Non-pigmented ciliary epithelial cell (primary cell): ENCODE measurements around the gene SUN5.

Experiments
- DNase-seq: peaks from one replicate; pipeline ENCODE4 v3.0.0-alpha.2; 2010; ENCODE audit warnings: low read depth

The SUN5 gene

DNA sequence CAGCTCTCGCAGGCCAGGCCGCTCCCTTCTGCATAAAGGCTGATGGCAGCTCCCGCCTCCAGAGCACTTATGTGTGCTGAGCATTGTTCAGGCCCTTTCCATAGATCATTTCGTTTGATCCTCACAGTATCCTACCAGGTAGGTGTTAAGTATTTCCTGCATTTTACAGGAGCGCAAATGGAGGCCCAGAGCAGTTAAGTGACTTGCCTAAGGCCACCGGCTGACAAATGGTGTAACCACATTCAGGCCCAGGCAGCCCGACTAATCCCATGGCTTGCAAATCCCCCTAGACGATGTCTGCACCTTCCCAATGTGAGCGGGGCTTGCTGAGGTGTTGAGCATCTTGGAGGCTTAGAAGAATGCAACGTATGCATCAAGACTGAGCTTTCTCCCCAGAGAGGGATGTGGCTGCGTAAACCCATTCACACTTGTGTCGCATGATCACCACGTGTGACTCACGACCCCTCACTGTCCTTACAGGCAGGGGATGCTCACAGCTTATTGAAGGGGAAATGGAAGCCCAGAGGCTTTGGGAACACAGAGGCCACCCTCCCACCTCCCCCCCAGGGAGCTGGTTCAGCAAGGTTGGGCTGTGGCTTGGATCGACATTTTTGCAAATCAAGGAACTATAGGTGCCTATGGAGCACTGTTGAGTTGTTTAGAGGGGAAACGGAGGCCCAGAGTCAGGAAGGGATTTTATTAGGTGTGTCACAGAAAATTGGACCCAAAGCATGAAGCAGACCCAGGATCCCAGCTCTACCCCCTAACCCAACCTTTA, 10.3 kb upstream of the SUN5 start:
- no peak for DNase-seq

GRCh38 chr20:33013701-33014326, 9.6 kb upstream of the SUN5 start:
- no peak for DNase-seq

GRCh38 chr20:33012327-33013189, 8.3 kb upstream of the SUN5 start:
- no peak for DNase-seq

DNA sequence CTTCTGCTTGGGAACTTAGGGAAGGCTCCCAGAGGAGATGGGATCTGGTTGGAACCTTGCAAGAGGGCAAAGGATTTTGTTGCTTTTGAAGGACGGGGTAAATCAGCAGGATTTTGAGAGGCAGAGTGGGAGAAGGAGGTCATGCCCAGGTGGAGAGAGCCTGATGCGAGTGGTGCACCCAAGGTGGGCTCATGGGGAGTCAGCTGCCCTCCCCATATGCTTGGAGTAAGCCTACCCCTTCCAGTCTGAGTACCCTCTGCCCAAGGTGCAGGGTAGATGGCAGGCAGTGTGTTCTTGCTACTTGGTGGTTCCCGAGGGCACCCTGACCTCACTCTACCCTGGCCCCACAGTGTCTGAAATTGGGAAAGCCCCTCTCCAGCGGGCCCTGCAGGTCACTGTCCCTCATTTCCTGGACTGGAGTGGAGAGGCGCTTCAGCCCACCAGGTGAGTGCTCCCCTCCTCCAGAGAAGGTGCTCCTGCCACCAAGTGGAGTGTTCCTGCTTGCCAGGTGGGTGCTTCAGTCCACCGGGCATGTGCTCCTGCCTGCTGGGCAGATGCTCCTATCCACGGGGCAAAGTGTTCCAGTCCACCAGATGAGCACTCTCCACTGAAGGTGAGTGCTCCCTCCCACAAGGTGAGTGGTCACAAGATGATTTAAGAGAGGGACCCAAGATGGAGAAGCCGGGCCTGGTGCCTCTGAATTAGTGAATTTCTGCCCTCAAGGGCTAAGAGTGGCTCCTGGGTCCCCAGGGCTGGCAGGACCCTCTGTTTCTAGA, 6.6 kb upstream of the SUN5 start:
- DNase-seq, result no peak

DNA sequence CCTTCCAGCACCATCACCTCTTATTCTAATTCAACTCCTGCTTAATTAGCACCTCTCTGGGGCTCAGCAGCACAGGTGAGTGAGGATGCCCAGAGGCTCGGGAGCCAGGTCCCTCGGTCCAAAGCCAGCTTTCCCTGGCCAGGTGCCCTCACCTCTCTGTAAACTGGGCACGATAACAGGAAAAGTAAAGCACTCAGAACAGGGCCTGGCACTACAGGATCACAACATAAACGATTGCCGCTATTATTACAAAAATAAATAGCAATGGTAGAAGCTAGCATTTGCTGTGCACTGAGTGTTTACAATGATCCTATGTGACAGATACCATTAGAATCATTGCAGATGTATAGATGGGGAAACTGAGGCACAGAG, 5.9 kb upstream of the SUN5 start:
- DNase-seq, result no peak

- no peak for DNase-seq
These were observed 5.2 kb upstream of the SUN5 start for GRCh38 chr20:33009214-33010132.

DNA sequence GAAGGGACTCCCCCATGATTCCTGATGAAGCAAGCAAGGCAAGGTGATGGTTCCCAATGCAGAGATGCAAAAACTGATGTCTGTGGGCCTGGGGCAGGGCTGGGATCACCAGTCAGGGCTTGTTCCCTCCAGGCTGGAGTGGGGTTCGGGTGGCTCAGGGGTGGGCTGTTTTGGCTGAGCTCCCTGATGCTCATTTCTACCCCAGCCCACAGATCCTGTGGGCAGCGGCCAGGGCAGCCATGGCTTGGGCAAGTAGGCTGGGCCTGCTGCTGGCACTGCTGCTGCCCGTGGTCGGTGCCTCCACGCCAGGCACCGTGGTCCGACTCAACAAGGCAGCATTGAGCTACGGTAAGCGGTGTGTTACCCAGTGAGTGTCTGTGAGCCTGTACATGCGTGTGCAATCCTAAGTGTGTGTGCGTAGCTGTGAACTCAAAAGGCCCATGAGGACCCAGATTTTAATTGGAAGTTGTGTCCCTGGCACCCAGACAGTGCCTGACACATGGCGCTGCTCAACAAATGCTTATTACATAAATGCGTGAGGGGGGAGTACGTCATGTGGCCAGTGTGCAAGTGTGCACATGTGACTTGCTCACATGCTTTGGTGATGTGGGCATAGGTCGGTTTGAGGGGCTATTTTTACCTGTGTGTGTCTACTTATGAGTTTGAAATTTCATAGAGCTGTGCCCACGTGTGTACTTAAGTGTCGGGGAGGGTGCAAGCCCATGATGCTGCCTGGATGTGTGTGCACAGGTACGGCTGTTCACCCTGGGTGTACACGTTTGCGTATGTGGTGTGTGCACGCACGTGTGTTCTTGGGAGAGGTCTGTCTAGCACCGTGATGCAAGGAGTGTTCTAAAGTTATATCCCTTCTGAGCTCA, 4.3 kb upstream of the SUN5 start:
- no peak for DNase-seq

DNA sequence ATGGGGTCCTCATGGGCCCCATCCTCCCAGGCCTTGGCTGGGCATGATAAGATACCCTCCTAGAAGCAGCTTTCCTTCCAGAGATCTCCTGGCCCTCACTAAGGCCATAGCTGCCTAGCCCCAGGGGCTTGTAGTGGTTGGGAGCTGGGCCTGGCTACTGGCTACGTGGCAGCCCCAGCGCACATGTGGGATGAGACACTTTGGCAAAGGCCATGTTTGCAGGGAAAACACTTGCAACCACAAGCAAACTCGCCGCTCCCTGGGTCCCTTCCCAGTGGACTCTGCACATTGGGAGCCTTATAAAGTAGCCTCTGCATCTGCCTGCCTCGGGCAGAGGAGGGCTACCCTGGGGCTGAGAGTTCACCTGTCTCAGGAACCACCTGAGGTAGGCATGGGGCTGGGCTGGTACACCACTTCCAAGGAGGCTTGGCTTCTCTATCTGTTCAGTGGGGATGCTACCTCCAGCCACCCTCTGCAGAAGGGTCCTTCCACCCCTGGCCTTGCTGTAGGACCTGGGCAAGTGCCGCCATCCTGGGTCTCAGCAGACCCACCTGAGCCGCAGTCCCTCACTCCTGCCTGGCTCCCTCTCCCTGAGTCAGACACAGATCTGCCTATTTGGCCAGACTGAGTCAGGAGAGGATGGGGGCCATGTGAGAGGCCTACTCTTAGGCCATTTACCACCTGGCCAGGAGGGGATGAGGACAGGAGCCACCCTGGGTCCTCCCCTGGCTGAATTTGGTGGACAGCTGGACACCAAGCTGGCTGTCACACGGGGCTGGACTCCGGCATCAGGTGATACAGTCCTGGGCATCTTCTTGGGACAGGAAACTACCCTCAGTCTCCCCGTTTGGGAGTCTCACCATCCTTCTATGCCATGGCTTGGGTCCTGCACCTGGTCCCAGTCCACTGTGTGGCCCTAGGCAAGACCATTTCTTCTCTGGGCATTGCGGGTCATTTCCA, 3.4 kb upstream of the SUN5 start, which contains the start of gene BPIFB2:
TSS of gene BPIFB2 (plus strand) at position 329 of the 960 bp plus-strand sequence. CDS start 871 bp downstream, outside the sequence.
- DNase-seq, result no peak

- no peak for DNase-seq
These were observed 2.6 kb upstream of the SUN5 start for GRCh38 chr20:33006776-33007375.

DNA sequence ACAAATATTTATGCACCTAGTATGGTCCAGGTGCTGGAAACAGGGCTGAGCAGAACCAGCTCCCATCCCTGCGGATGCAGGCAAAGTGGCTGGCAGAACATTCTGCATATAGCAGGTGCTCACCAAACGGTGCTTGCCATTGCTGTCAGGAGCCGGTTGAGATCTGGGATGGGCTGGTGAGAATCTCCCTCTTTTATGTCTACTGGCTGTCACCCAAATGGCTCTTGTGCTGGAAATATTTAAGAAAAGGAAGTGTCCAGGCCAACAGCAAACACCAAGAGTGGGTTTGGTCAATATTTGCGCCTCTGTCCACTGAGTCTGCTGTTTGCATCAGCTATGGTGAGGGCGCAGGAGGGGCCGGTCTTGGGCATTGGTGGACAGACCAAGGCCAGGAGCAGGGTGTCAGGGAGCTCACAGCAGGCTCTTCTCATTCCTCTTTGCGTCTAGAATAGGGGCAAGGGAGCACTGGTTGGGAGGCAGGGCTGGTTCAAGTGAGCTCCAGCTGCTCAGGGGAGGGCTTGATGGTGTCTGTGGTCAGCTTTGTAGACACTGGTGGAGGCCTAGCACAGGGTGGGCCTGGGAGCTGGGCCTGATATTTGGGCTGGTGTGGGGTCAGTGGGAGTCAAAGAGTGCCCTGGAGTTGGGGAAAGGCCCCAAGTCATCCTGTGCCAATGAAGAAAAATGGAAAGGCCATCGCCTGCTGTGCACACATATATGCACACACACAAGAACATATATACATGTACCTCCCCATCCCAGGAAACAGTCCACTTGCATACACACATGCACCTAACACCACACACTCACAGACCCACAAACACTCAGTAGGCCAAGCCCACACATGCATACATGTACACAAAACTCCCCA, 1.9 kb upstream of the SUN5 start:
- no peak for DNase-seq

GRCh38 chr20:33005132-33005566, 916 bp upstream of the SUN5 start:
- no peak for DNase-seq

GRCh38 chr20:33002087-33002808, 2.0 kb downstream of the SUN5 start:
- DNase-seq, result no peak

DNA sequence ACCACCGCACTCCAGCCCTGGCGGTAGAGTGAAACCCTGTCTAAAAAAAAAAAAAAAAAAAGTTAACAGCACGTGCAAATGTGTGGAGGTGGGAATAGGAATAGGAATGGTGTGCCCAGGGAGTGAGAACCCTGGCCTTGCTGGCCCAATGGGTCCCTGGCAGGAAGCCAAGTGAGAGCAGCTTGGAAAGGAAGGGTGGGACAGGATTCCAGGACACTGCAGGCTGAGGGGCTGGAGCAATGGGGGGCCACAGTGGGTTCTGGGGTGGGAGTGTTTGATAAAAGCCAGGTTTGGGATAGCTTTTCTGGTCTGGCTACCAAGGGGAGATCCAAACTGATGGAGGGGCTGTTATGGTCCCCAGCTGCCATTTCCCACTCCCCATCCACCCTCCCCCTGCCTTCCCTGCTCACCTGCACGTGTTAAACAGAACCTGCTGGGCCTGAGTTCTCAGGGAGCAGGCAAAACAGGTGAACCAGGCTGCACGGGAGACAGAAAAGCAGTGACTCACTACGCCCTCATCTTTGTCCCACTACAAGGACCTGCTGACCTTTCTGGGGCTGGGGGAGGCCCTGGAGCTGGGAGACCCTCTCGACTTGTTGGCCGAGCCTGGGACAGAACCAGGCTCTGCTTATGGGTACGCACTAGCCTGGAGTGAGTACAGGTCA, 3.3 kb downstream of the SUN5 start:
- no peak for DNase-seq

DNA sequence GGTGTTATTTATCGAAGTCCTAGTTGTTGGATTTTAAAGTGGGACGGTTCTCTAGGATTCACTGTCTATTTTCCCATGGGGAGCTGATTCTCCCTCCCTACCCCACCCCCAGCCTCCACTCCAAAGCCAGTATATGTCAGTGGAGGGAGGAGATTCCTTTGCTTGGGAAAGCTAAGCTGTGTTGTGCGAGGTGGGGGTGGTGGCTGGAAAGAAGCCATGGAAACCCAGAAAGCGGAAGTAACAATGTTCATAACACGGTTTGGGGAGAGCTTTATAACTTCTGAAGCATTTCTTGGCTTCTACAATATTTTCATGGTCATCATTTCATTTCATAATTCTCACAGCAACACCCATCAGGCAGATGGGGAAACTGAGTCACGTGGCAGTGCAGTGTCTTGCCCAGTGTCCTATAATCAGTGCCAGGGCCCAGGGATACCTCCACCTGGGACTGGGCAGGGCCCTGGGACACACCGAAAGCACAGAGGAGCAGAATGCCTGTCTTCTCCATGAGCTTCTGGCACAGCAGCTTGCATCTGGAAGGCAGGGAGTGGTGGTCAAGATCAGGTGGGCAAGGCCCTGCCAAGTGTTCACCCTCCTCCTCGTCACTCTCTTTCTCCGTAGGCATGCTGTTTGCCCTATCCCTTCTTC, 4.5 kb downstream of the SUN5 start:
- no peak for DNase-seq

GRCh38 chr20:32997431-32997830, 6.8 kb downstream of the SUN5 start:
- DNase-seq, result no peak
